ENCODE results near the gene EXT2. TPM values are rescaled to one million over a fixed set of nuclear protein-coding genes. Genes with fewer than 3 reads are reported as not detected.
A peak's percentile ranks its signal among the peaks of the same experiment; 100 is the strongest.

EXT2 gene
- total RNA-seq, 1 experiment from 2014 or later: 39.1 TPM

DNA sequence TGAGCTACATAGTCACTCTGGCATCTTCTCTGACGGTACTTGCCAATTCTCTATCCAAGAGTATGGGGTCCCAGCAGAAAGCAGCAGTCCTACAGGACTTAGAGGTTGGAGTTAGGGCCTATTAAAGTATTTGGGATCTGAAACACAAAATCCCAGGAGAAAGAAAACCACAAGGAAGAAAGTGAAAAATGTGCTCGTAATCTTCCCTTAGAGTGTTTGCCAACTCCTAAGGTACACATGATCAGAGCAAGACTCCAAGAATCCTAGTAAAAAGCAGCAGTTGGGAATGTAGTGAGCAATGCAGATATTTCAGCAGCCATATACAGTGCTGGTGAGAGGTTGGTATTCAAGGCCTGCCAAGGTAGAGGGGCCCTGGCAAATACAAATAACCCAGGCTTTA lies 71.6 kb downstream of the EXT2 start (continued):
- TF ChIP-seq PREB (CRISPR knock-in tag; IDR thresholded peaks at IDR 0.05; ENCODE audit: borderline replicate concordance) (no peak), ZNF416 (CRISPR knock-in tag; IDR thresholded peaks at IDR 0.05) (no peak), USF1 (CRISPR knock-in tag; IDR thresholded peaks at IDR 0.05) (no peak), FOXJ3 (CRISPR knock-in tag; IDR thresholded peaks at IDR 0.05; ENCODE audit: borderline replicate concordance) (no peak), SMAD3 (CRISPR knock-in tag; IDR thresholded peaks at IDR 0.05; ENCODE audit: borderline replicate concordance) (no peak)
- TF ChIP-seq, protein P1, sequence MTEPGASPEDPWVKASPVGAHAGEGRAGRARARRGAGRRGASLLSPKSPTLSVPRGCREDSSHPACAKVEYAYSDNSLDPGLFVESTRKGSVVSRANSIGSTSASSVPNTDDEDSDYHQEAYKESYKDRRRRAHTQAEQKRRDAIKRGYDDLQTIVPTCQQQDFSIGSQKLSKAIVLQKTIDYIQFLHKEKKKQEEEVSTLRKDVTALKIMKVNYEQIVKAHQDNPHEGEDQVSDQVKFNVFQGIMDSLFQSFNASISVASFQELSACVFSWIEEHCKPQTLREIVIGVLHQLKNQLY (CRISPR knock-in tag; IDR thresholded peaks at IDR 0.05): no peak

DNA sequence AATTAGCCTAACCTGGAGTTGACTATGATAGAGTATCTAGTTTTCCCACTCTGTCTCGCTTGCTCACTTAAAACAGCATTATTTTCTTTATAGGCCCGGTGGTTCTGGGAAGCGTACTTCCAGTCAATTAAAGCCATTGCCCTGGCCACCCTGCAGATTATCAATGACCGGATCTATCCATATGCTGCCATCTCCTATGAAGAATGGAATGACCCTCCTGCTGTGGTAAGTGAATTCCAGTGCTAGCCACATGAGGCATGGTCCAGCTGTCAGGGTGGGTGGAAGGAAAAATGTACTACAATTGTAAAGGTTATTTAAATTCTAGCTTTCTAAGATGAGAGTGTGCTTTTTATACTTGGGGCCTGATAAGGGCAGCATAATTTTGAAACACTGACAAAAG lies 76.0 kb downstream of the EXT2 start:
- ChIA-PET POLR2A (interaction anchor here (0.9 kb wide), 1 partner anchor 368 kb away, joined by 4 read pairs; no protein-coding TSS in a partner anchor), CTCF (interaction anchor here (0.9 to 1.1 kb wide), 2 partner anchors 39 to 76 kb away, joined by 3 read pairs; partner anchors contain the start of gene EXT2)
- Mint-ChIP-seq H3K27me3 (ENCODE audit: low read depth) (no peaks in the 10 kb centered on the region), H3K9me3 (no peaks in the 10 kb centered on the region), H3K4me3 (no peak overlapping the region), H3K4me1 (peaks cover 19% of the 10 kb centered on the region), H3K36me3 (peaks cover 4% of the 10 kb centered on the region; the same call in 1 of the 2 replicates), H3K27ac (no peak overlapping the region)
- no peak for DNase-seq (ENCODE audit: low spot score)
- peak; percentile 47 for ATAC-seq
- no peak for TF ChIP-seq TEAD4 (CRISPR knock-in tag; IDR thresholded peaks at IDR 0.05)
- no peak for TF ChIP-seq ZNF671 (CRISPR knock-in tag; IDR thresholded peaks at IDR 0.05)
- TF ChIP-seq, protein P2, sequence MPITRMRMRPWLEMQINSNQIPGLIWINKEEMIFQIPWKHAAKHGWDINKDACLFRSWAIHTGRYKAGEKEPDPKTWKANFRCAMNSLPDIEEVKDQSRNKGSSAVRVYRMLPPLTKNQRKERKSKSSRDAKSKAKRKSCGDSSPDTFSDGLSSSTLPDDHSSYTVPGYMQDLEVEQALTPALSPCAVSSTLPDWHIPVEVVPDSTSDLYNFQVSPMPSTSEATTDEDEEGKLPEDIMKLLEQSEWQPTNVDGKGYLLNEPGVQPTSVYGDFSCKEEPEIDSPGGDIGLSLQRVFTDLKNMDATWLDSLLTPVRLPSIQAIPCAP (CRISPR knock-in tag; IDR thresholded peaks at IDR 0.05): no peak
- TF ChIP-seq NFATC4 (CRISPR knock-in tag; IDR thresholded peaks at IDR 0.05): no peak
- TF ChIP-seq ZNF317 (CRISPR knock-in tag; IDR thresholded peaks at IDR 0.05; ENCODE audit: borderline replicate concordance, low read depth): no peak
- no peak for TF ChIP-seq KAT7 (CRISPR knock-in tag; IDR thresholded peaks at IDR 0.05; ENCODE audit: borderline replicate concordance)
- no peak for TF ChIP-seq ZNF219 (CRISPR knock-in tag; IDR thresholded peaks at IDR 0.05; ENCODE audit: borderline replicate concordance)
- TF ChIP-seq CBFB (CRISPR knock-in tag; IDR thresholded peaks at IDR 0.05; ENCODE audit: low read depth): no peak
- TF ChIP-seq, protein P3, sequence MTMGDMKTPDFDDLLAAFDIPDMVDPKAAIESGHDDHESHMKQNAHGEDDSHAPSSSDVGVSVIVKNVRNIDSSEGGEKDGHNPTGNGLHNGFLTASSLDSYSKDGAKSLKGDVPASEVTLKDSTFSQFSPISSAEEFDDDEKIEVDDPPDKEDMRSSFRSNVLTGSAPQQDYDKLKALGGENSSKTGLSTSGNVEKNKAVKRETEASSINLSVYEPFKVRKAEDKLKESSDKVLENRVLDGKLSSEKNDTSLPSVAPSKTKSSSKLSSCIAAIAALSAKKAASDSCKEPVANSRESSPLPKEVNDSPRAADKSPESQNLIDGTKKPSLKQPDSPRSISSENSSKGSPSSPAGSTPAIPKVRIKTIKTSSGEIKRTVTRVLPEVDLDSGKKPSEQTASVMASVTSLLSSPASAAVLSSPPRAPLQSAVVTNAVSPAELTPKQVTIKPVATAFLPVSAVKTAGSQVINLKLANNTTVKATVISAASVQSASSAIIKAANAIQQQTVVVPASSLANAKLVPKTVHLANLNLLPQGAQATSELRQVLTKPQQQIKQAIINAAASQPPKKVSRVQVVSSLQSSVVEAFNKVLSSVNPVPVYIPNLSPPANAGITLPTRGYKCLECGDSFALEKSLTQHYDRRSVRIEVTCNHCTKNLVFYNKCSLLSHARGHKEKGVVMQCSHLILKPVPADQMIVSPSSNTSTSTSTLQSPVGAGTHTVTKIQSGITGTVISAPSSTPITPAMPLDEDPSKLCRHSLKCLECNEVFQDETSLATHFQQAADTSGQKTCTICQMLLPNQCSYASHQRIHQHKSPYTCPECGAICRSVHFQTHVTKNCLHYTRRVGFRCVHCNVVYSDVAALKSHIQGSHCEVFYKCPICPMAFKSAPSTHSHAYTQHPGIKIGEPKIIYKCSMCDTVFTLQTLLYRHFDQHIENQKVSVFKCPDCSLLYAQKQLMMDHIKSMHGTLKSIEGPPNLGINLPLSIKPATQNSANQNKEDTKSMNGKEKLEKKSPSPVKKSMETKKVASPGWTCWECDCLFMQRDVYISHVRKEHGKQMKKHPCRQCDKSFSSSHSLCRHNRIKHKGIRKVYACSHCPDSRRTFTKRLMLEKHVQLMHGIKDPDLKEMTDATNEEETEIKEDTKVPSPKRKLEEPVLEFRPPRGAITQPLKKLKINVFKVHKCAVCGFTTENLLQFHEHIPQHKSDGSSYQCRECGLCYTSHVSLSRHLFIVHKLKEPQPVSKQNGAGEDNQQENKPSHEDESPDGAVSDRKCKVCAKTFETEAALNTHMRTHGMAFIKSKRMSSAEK (CRISPR knock-in tag; IDR thresholded peaks at IDR 0.05; ENCODE audit: borderline replicate concordance): no peak
- TF ChIP-seq, protein P4, sequence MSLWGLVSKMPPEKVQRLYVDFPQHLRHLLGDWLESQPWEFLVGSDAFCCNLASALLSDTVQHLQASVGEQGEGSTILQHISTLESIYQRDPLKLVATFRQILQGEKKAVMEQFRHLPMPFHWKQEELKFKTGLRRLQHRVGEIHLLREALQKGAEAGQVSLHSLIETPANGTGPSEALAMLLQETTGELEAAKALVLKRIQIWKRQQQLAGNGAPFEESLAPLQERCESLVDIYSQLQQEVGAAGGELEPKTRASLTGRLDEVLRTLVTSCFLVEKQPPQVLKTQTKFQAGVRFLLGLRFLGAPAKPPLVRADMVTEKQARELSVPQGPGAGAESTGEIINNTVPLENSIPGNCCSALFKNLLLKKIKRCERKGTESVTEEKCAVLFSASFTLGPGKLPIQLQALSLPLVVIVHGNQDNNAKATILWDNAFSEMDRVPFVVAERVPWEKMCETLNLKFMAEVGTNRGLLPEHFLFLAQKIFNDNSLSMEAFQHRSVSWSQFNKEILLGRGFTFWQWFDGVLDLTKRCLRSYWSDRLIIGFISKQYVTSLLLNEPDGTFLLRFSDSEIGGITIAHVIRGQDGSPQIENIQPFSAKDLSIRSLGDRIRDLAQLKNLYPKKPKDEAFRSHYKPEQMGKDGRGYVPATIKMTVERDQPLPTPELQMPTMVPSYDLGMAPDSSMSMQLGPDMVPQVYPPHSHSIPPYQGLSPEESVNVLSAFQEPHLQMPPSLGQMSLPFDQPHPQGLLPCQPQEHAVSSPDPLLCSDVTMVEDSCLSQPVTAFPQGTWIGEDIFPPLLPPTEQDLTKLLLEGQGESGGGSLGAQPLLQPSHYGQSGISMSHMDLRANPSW (CRISPR knock-in tag; conservative IDR thresholded peaks at IDR 0.05; ENCODE audit: low read depth): no peak

Measured in WTC11 (cell line).